Endothelial cell of umbilical vein (primary cell): Measurements from ENCODE around the gene DLST.

Source experiments
- EZH2 ChIP-seq: IDR thresholded peaks from 2 replicates; pipeline ENCODE4 v1.6.1; 2012; ENCODE audit warnings: borderline replicate concordance, low read depth, mild to moderate bottlenecking, moderate library complexity, low read length, inconsistent platforms; ENCODE audit not compliant: severe bottlenecking
- POLR2A ChIP-seq: IDR thresholded peaks from 2 replicates; pipeline ENCODE4 v1.6.1; 2012; ENCODE audit warnings: low read depth, mild to moderate bottlenecking, control low read depth, low read length
- TF ChIP-seq, protein P1 (sequence below): IDR thresholded peaks from 2 replicates; pipeline ENCODE4 v1.6.1; 2011; ENCODE audit not compliant: insufficient read depth, insufficient read length

DNA sequence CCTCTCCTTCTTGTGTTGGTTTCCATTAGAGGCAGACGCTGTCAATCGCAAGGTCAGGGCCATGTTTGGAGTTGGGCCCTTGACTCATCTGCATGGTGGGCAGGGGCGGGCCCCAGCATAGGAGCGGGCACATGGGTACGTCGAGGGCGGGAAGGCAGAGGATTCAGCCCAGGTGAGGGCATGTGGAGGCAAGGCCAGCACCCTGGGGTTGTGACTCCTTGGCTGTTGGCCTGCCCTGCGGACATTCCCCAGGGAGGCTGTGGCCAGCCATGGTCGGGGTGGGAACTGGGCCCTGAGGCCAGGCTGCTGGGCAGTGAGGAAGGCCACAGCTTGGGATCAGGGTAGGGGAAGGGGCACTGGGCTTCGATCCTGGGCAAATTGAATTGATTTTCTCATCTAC, 31.1 kb downstream of the DLST start:
- no peak for TF ChIP-seq EZH2
- TF ChIP-seq POLR2A: no peak
- TF ChIP-seq, protein P1, sequence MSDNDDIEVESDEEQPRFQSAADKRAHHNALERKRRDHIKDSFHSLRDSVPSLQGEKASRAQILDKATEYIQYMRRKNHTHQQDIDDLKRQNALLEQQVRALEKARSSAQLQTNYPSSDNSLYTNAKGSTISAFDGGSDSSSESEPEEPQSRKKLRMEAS: no peak
